ENCODE data around the gene FAM163B.

FAM163B gene

GRCh38 chr9:133609311-133610098 is at the start of gene FAM163B:
Gene FAM163B, minus strand, starts transcription at chr9:133609389. Its CDS starts 29,166 bp downstream, at chr9:133580223.
- peak; percentile 9 to 22 for DNase-seq (ENCODE audit: low read depth in 1 of 2, low spot score in 1 of 2)

- no peak for DNase-seq (ENCODE audit: low read depth in 1 of 2, low spot score in 1 of 2)
Observed at GRCh38 chr9:133657120-133657661, 48.0 kb upstream of the FAM163B start.

- DNase-seq (ENCODE audit: low read depth in 1 of 2, low spot score in 1 of 2) = peak; percentile 16 to 31
Observed at GRCh38 chr9:133656211-133657119, 47.3 kb upstream of the FAM163B start.

- DNase-seq (ENCODE audit: low read depth in 1 of 2, low spot score in 1 of 2) = no peak
Observed at GRCh38 chr9:133655701-133656100, 46.5 kb upstream of the FAM163B start.

- DNase-seq (ENCODE audit: low read depth in 1 of 2, low spot score in 1 of 2) = no peak
Observed at GRCh38 chr9:133654736-133655657, 45.8 kb upstream of the FAM163B start.

- no peak for DNase-seq (ENCODE audit: low read depth in 1 of 2, low spot score in 1 of 2)
Observed at GRCh38 chr9:133653638-133654037, 44.4 kb upstream of the FAM163B start.

GRCh38 chr9:133650026-133650425 is 40.8 kb upstream of the FAM163B start:
- no peak for DNase-seq (ENCODE audit: low read depth in 1 of 2, low spot score in 1 of 2)

- no peak for DNase-seq (ENCODE audit: low read depth in 1 of 2, low spot score in 1 of 2)
Observed at GRCh38 chr9:133649194-133649593, 40.0 kb upstream of the FAM163B start.

GRCh38 chr9:133647765-133648469 is 38.7 kb upstream of the FAM163B start:
- DNase-seq (ENCODE audit: low read depth in 1 of 2, low spot score in 1 of 2) = no peak

GRCh38 chr9:133647148-133647547 is 38.0 kb upstream of the FAM163B start:
- DNase-seq (ENCODE audit: low read depth in 1 of 2, low spot score in 1 of 2) = no peak

GRCh38 chr9:133645021-133645765 is 36.0 kb upstream of the FAM163B start:
- DNase-seq (ENCODE audit: low read depth in 1 of 2, low spot score in 1 of 2) = no peak

GRCh38 chr9:133643978-133644760 is 35.0 kb upstream of the FAM163B start:
- DNase-seq (ENCODE audit: low read depth in 1 of 2, low spot score in 1 of 2) = no peak

- DNase-seq (ENCODE audit: low read depth in 1 of 2, low spot score in 1 of 2) = no peak
Observed at GRCh38 chr9:133643362-133643755, 34.2 kb upstream of the FAM163B start.

GRCh38 chr9:133642708-133643361 is 33.6 kb upstream of the FAM163B start:
- no peak for DNase-seq (ENCODE audit: low read depth in 1 of 2, low spot score in 1 of 2)

GRCh38 chr9:133641861-133642595 is 32.8 kb upstream of the FAM163B start:
- DNase-seq (ENCODE audit: low read depth in 1 of 2, low spot score in 1 of 2) = no peak

- DNase-seq (ENCODE audit: low read depth in 1 of 2, low spot score in 1 of 2) = no peak
Observed at GRCh38 chr9:133641396-133641655, 32.1 kb upstream of the FAM163B start.

GRCh38 chr9:133640580-133641395 is 31.6 kb upstream of the FAM163B start:
- no peak for DNase-seq (ENCODE audit: low read depth in 1 of 2, low spot score in 1 of 2)
